PC-9 (cell line): ENCODE results near the gene CHAF1B.

ENCODE experiments used
- EZH2 ChIP-seq: fragments of 200-600 bp; sonication (generic); IDR thresholded peaks from 2 replicates; pipeline ENCODE4 v1.8.0; 2017; ENCODE audit warnings: antibody characterized with exemption, low read depth
- TF ChIP-seq, protein P1 (sequence below): fragments of 200-600 bp; sonication (generic); conservative IDR thresholded peaks from 2 replicates; pipeline ENCODE4 v1.6.1; 2017; ENCODE audit warnings: mixed run types, antibody characterized with exemption, mild to moderate bottlenecking, moderate library complexity

DNA sequence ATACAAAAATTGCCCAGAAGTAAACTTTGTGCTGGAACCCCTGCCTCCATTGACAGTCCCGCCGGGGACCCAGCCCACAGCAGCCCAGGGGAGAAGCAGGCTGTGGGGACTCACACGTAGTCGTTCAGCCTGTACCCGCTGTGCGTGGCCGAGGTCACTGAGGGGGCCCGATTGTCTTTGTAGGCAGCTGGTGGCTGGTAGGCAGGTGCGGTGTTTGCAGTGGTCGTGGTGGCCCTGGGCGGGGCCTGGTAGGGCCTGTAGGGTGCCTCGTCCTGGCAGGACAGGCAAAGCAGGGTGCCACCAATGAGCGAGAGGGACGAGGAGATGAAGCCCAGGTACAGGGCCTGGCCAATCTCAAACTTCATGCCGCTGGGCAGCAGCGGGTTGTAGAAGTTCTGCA, 75.7 kb downstream of the CHAF1B start:
- TF ChIP-seq, protein P1, sequence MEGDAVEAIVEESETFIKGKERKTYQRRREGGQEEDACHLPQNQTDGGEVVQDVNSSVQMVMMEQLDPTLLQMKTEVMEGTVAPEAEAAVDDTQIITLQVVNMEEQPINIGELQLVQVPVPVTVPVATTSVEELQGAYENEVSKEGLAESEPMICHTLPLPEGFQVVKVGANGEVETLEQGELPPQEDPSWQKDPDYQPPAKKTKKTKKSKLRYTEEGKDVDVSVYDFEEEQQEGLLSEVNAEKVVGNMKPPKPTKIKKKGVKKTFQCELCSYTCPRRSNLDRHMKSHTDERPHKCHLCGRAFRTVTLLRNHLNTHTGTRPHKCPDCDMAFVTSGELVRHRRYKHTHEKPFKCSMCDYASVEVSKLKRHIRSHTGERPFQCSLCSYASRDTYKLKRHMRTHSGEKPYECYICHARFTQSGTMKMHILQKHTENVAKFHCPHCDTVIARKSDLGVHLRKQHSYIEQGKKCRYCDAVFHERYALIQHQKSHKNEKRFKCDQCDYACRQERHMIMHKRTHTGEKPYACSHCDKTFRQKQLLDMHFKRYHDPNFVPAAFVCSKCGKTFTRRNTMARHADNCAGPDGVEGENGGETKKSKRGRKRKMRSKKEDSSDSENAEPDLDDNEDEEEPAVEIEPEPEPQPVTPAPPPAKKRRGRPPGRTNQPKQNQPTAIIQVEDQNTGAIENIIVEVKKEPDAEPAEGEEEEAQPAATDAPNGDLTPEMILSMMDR = no peak
- TF ChIP-seq EZH2 = no peak
